Muscle layer of colon (tissue), 2 donors: Measurements from ENCODE around the gene CNOT4.

Source experiments
- H3K27ac ChIP-seq: one replicate; pipeline ENCODE4 v1.7.0; 2013; ENCODE audit warnings: low read depth, mild to moderate bottlenecking, low read length, moderate library complexity
- H3K27me3 ChIP-seq, 2 donors: one replicate each; pipeline ENCODE4 v1.7.0; 2013; ENCODE audit warnings: low read length in 2 of 2, mild to moderate bottlenecking in 2 of 2; ENCODE audit not compliant: insufficient read depth in 2 of 2, control insufficient read depth in 1 of 2
- H3K36me3 ChIP-seq: one replicate; pipeline ENCODE4 v1.7.0; 2013; ENCODE audit warnings: mild to moderate bottlenecking, low read length; ENCODE audit not compliant: insufficient read depth
- H3K4me1 ChIP-seq: one replicate; pipeline ENCODE4 v1.7.0; 2013; ENCODE audit warnings: mild to moderate bottlenecking, low read length; ENCODE audit not compliant: insufficient read depth
- H3K4me3 ChIP-seq, 2 donors: one replicate each; pipeline ENCODE4 v1.7.0; 2013; ENCODE audit warnings: low read length in 2 of 2, low read depth in 1 of 2, mild to moderate bottlenecking in 1 of 2, moderate library complexity in 1 of 2
- H3K9ac ChIP-seq: one replicate; pipeline ENCODE4 v1.7.0; 2013; ENCODE audit warnings: low read length
- H3K9me3 ChIP-seq: one replicate; pipeline ENCODE4 v1.7.0; 2013; ENCODE audit warnings: mild to moderate bottlenecking, low read length
- donor health status: abdominal sarcoma.
- donor health status: Adenocarcinoma of cecum.

The CNOT4 gene

GRCh38 chr7:135537453-135537852, 27.6 kb upstream of the CNOT4 start:
- H3K4me3 ChIP-seq = no peak overlapping the region
- H3K9me3 ChIP-seq = no peaks in the 10 kb centered on the region
- H3K36me3 ChIP-seq = no peaks in the 10 kb centered on the region
- no peak overlapping the region for H3K9ac ChIP-seq
- H3K4me1 ChIP-seq = no peaks in the 10 kb centered on the region
- no peak overlapping the region for H3K27ac ChIP-seq
- no peaks in the 10 kb centered on the region for H3K27me3 ChIP-seq

DNA sequence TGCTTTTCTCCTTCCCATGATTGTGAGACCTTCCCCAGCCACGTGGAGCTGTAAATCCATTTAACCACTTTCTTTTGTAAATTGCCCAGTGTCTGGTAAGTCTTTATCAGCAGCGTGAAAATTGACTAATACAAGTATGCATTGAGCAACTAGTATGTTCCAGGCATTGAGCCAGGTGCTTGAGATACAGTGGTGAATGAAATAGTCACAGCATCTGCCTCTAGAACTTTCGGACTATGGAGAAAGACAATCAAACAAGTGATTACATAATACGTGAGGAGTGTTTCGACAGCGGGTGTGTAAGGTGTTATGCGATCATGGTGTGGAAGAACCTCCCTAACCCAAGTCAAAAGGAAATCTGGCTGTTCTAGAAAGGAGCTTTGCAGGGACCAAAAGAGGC, 26.2 kb upstream of the CNOT4 start:
- Histone ChIP-seq H3K36me3 (no peaks in the 10 kb centered on the region), H3K27me3 (no peaks in the 10 kb centered on the region), H3K9me3 (no peaks in the 10 kb centered on the region), H3K27ac (no peak overlapping the region), H3K4me3 (no peak overlapping the region), H3K4me1 (no peaks in the 10 kb centered on the region), H3K9ac (no peak overlapping the region)

GRCh38 chr7:135527025-135527424, 17.1 kb upstream of the CNOT4 start:
- Histone ChIP-seq H3K9ac (no peak overlapping the region), H3K9me3 (no peaks in the 10 kb centered on the region)

GRCh38 chr7:135525426-135525825, 15.5 kb upstream of the CNOT4 start:
- H3K27me3 ChIP-seq = no peaks in the 10 kb centered on the region
- H3K4me3 ChIP-seq = no peak overlapping the region
- H3K9ac ChIP-seq = no peak overlapping the region
- no peaks in the 10 kb centered on the region for H3K4me1 ChIP-seq
- H3K36me3 ChIP-seq = no peaks in the 10 kb centered on the region
- H3K27ac ChIP-seq = no peak overlapping the region
- H3K9me3 ChIP-seq = no peaks in the 10 kb centered on the region

More at GRCh38 chr7:135527025-135527424, 17.1 kb upstream of the CNOT4 start:
- no peaks in the 10 kb centered on the region for H3K36me3 ChIP-seq
- no peak overlapping the region for H3K4me3 ChIP-seq
- H3K27ac ChIP-seq = no peak overlapping the region
- no peaks in the 10 kb centered on the region for H3K4me1 ChIP-seq
- no peaks in the 10 kb centered on the region for H3K27me3 ChIP-seq

DNA sequence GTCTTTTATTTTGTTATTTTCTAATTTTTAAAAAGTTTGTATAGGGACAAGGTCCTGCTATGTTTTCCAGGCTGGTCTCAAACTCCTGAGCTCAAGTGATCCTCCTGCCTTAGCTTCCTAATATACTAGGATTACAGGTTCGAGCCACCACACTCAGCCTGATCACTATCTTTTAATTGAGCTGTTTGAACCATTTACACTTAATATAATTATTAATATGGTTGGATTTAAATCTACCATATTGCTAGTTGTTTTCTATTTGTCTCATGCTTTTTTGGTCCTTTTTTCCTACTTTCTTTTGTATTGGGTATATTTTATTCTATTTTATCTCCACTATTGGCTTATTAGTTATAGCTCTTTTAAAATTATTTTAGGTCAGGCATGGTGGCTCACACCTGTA, 13.2 kb upstream of the CNOT4 start:
- H3K4me3 ChIP-seq = no peak overlapping the region
- no peak overlapping the region for H3K27ac ChIP-seq
- no peaks in the 10 kb centered on the region for H3K4me1 ChIP-seq
- no peaks in the 10 kb centered on the region for H3K27me3 ChIP-seq
- no peaks in the 10 kb centered on the region for H3K36me3 ChIP-seq
- H3K9me3 ChIP-seq = no peaks in the 10 kb centered on the region
- H3K9ac ChIP-seq = no peak overlapping the region

GRCh38 chr7:135522509-135522908, 12.6 kb upstream of the CNOT4 start:
- Histone ChIP-seq H3K4me1 (no peaks in the 10 kb centered on the region), H3K27me3 (no peaks in the 10 kb centered on the region), H3K36me3 (no peaks in the 10 kb centered on the region), H3K9me3 (no peaks in the 10 kb centered on the region), H3K27ac (no peak overlapping the region), H3K9ac (no peak overlapping the region), H3K4me3 (no peak overlapping the region)

GRCh38 chr7:135519871-135520270, 10.0 kb upstream of the CNOT4 start:
- H3K4me3 ChIP-seq = no peak overlapping the region
- no peaks in the 10 kb centered on the region for H3K36me3 ChIP-seq
- no peak overlapping the region for H3K9ac ChIP-seq
- H3K4me1 ChIP-seq = no peaks in the 10 kb centered on the region
- H3K27ac ChIP-seq = no peak overlapping the region
- no peaks in the 10 kb centered on the region for H3K9me3 ChIP-seq
- no peaks in the 10 kb centered on the region for H3K27me3 ChIP-seq

- no peaks in the 10 kb centered on the region for H3K9me3 ChIP-seq
- H3K9ac ChIP-seq = no peak overlapping the region
- H3K27me3 ChIP-seq = no peaks in the 10 kb centered on the region
- H3K4me1 ChIP-seq = no peaks in the 10 kb centered on the region
- no peaks in the 10 kb centered on the region for H3K36me3 ChIP-seq
- no peak overlapping the region for H3K4me3 ChIP-seq
- no peak overlapping the region for H3K27ac ChIP-seq
These were observed 9.4 kb upstream of the CNOT4 start for GRCh38 chr7:135519233-135519688.

DNA sequence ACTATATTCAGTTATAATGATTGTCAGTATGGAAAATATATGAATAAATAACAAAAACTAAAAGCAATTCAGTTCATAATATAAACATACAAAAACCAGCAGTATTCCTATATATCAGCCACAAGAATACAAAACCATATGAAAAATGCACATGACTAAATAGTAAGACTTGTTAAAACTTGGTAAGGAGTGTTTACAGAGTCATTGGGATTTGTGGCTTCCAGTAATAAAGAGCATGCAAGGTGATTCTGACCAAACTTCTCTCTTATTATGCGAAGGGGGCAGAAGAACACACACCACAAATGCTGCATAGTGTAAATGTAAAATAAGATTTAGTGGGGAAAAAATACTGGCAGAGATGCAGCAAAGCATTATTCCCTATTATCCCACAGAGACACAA, 8.8 kb upstream of the CNOT4 start:
- Histone ChIP-seq H3K27ac (no peak overlapping the region), H3K4me1 (no peaks in the 10 kb centered on the region), H3K9me3 (no peaks in the 10 kb centered on the region), H3K36me3 (no peaks in the 10 kb centered on the region), H3K9ac (no peak overlapping the region), H3K4me3 (no peak overlapping the region), H3K27me3 (no peaks in the 10 kb centered on the region)

GRCh38 chr7:135517060-135517459, 7.2 kb upstream of the CNOT4 start:
- Histone ChIP-seq H3K36me3 (no peaks in the 10 kb centered on the region), H3K9ac (no peak overlapping the region)

GRCh38 chr7:135514856-135515255, 5.0 kb upstream of the CNOT4 start:
- Histone ChIP-seq H3K27ac (no peak overlapping the region), H3K27me3 (no peaks in the 10 kb centered on the region), H3K36me3 (no peaks in the 10 kb centered on the region), H3K4me1 (no peaks in the 10 kb centered on the region), H3K4me3 (no peak overlapping the region), H3K9ac (no peak overlapping the region), H3K9me3 (no peaks in the 10 kb centered on the region)

More at GRCh38 chr7:135517060-135517459, 7.2 kb upstream of the CNOT4 start:
- Histone ChIP-seq H3K4me3 (no peak overlapping the region), H3K9me3 (no peaks in the 10 kb centered on the region), H3K27me3 (no peaks in the 10 kb centered on the region), H3K4me1 (no peaks in the 10 kb centered on the region), H3K27ac (no peak overlapping the region)

DNA sequence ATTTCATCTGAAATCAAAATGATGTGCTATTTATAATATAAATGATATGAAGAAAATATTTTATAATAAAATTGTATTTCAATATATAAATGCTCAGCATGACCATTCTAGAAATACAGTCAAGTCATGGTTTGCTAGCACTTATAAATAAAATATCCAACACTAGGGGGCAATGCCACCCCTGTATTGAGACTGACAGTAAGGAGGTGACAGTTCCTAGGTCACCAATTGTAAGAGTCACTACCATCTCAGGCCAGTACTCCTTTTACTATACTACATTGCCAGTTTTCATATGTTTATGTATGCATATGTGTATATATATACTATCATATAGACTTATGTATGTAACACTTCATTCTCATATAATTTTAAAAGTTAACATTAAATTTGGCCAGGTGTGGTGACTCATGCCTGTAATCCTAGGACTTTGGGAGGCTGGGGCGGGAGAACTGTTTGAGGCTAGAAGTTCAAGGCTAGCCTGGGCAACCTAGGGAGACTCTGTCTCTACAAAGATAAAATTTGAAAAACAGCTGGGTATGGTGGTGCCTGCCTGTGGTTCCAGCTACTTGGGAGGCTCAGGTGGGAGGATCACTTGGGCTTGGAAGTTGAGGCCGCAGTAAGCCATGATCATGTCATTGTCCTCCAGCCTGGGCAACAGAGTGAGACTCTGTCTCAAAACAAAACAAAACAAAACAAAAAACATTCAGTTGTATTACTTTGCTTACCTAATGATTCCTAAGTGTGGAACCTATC, 2.4 kb upstream of the CNOT4 start:
- no peaks in the 10 kb centered on the region for H3K27me3 ChIP-seq
- peaks cover 16% of the 10 kb centered on the region for H3K4me1 ChIP-seq
- no peak overlapping the region for H3K9ac ChIP-seq
- no peak overlapping the region for H3K27ac ChIP-seq
- no peak overlapping the region for H3K4me3 ChIP-seq
- H3K9me3 ChIP-seq = no peaks in the 10 kb centered on the region
- no peaks in the 10 kb centered on the region for H3K36me3 ChIP-seq
